ENCODE data around the gene CHFR.
"Not testable (repeated sequence)": the region's sequence is repeated elsewhere in the genome, so short reads cannot be mapped to it uniquely, and the experiment has no call there.

The CHFR gene, protein sequence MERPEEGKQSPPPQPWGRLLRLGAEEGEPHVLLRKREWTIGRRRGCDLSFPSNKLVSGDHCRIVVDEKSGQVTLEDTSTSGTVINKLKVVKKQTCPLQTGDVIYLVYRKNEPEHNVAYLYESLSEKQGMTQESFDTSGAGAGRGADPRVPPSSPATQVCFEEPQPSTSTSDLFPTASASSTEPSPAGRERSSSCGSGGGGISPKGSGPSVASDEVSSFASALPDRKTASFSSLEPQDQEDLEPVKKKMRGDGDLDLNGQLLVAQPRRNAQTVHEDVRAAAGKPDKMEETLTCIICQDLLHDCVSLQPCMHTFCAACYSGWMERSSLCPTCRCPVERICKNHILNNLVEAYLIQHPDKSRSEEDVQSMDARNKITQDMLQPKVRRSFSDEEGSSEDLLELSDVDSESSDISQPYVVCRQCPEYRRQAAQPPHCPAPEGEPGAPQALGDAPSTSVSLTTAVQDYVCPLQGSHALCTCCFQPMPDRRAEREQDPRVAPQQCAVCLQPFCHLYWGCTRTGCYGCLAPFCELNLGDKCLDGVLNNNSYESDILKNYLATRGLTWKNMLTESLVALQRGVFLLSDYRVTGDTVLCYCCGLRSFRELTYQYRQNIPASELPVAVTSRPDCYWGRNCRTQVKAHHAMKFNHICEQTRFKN

DNA sequence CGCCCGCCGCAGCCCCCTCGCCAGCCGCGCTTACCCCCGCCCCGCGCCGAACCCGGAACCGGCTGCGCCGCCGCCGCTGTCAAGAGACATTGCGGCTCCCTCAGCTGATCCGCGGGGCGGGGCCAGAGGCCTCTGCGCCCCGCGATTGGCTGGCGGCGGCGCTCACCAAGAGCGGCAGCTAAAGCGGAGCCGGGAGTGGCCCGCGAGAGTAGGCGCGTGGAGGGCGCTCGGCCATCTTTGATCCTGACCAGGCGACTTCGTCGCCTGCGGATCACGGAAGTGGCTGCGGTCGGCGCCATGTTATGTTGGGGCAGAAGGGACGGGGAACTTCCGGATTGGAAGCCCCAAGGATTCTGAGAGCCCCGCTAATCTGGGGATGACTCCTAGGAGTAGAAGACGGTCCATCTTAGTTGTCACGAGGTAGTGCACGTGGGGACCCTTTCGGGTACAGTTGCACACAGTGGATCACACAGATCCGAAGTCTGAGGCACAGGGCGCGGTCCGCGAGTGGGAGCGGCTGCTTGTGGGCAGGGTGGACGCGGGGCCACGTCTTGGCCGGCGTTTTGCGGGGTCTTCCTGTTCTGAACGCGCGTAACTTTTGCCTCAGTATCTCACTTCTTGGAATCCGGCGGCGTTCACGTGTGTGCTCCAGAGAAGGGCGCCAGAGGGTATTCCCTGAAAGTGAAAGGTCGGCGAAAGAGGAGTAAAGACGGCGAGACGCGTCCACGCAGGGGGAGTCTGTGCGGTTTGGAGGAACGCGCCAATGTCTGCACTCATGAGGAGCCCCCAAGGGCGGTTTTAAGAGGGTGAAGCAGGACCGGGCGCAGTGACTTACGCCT lies at the start of gene CHFR:
TSS of gene CHFR (minus strand) at position 93 of the 839 bp plus-strand sequence. CDS start 277 bp downstream, outside the sequence.
- Histone ChIP-seq H3F3A (ENCODE audit: low read depth) (no peaks in the 10 kb centered on the region), H3K36me3 (ENCODE audit: insufficient read depth, low read length) (no peaks in the 10 kb centered on the region), H3K4me1 (ENCODE audit: insufficient read depth, low read length, poor library complexity, severe bottlenecking) (no peaks in the 10 kb centered on the region), H3K9me2 (replicated peaks; ENCODE audit: low read depth, low read length) (no peaks in the 10 kb centered on the region), H3K9me3 (ENCODE audit: insufficient read depth, low read depth, low read length) (peaks cover 13% of the 10 kb centered on the region; the same call in 1 of the 2 replicates), H4K20me1 (ENCODE audit: insufficient read depth, low read length, poor library complexity, severe bottlenecking) (no peaks in the 10 kb centered on the region), H3K4me3 (ENCODE audit: low read length, poor library complexity, severe bottlenecking) (no peak within 1 kb of the TSS), H3K4me2 (ENCODE audit: low read depth, low read length, poor library complexity, severe bottlenecking) (no peak within 1 kb of the TSS), H3K9ac (ENCODE audit: low read depth, low read length, poor library complexity, severe bottlenecking) (no peak within 1 kb of the TSS), H3K79me2 (ENCODE audit: insufficient read depth, low read length) (no peaks in the 10 kb centered on the region), H3K27me3 (ENCODE audit: insufficient read depth, low read length, poor library complexity, severe bottlenecking) (no peaks in the 10 kb centered on the region), H2AFZ (ENCODE audit: low read length) (no peak within 1 kb of the TSS)
- TF ChIP-seq EZH2phosphoT487 (IDR thresholded peaks at IDR 0.05; ENCODE audit: borderline replicate concordance), result no peak
- TF ChIP-seq, protein P1, sequence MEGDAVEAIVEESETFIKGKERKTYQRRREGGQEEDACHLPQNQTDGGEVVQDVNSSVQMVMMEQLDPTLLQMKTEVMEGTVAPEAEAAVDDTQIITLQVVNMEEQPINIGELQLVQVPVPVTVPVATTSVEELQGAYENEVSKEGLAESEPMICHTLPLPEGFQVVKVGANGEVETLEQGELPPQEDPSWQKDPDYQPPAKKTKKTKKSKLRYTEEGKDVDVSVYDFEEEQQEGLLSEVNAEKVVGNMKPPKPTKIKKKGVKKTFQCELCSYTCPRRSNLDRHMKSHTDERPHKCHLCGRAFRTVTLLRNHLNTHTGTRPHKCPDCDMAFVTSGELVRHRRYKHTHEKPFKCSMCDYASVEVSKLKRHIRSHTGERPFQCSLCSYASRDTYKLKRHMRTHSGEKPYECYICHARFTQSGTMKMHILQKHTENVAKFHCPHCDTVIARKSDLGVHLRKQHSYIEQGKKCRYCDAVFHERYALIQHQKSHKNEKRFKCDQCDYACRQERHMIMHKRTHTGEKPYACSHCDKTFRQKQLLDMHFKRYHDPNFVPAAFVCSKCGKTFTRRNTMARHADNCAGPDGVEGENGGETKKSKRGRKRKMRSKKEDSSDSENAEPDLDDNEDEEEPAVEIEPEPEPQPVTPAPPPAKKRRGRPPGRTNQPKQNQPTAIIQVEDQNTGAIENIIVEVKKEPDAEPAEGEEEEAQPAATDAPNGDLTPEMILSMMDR (conservative IDR thresholded peaks at IDR 0.05; ENCODE audit: low read length), result no peak

DNA sequence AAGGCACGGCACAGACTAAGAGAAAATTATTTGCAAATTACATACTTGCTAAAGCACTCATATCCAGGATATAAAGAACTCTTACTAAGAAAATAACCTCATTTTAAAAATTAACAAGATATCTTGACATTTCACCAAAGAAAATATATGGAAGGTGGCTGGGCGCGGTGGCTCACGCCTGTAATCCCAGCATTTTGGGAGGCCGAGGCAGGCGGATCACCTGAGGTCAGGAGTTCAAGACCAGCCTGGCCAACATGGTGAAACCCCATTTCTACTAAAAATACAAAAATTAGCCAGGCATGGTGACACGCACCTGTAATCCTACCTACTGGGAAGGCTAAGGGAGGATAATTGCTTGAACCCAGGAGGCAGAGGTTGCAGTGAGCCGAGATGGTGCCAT lies 49.5 kb upstream of the CHFR start:
- not testable (repeated sequence) for H3K4me3 ChIP-seq (ENCODE audit: low read length, poor library complexity, severe bottlenecking); H2AFZ ChIP-seq (ENCODE audit: low read length); H3K27me3 ChIP-seq (ENCODE audit: insufficient read depth, low read length, poor library complexity, severe bottlenecking); H3K36me3 ChIP-seq (ENCODE audit: insufficient read depth, low read length); H3K9ac ChIP-seq (ENCODE audit: low read depth, low read length, poor library complexity, severe bottlenecking); H3K9me2 ChIP-seq (replicated peaks; ENCODE audit: low read depth, low read length); H3K4me1 ChIP-seq (ENCODE audit: insufficient read depth, low read length, poor library complexity, severe bottlenecking); H3K79me2 ChIP-seq (ENCODE audit: insufficient read depth, low read length); H4K20me1 ChIP-seq (ENCODE audit: insufficient read depth, low read length, poor library complexity, severe bottlenecking); H3K4me2 ChIP-seq (ENCODE audit: low read depth, low read length, poor library complexity, severe bottlenecking); H3F3A ChIP-seq (ENCODE audit: low read depth)
- H3K9me3 ChIP-seq (ENCODE audit: insufficient read depth, low read depth, low read length), result peaks cover 14% of the 10 kb centered on the region; the same call in 1 of the 2 replicates

DNA sequence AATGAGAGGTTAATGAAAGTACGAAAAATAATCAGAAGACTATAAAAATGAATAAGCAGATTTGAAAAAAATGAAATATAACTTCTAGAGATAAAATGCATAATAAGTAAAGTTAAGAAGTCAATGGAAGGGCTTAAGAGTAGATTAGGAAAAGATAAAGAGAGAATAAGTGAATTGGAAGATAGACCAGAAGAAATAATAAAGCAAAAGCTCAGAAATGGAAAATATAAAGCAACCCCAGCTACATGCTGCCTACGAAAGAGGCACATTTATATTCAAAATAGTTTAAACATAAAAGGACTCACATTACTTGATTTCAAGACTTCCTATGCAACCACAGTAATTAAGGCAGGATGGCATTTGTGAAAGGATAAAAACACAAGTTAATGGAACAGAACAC lies 48.8 kb upstream of the CHFR start:
- H3K9me3 ChIP-seq (ENCODE audit: insufficient read depth, low read depth, low read length), result peaks cover 16% of the 10 kb centered on the region; the same call in 1 of the 2 replicates
- no peaks in the 10 kb centered on the region for H3F3A ChIP-seq (ENCODE audit: low read depth)
- TF ChIP-seq, protein P1 (conservative IDR thresholded peaks at IDR 0.05; ENCODE audit: low read length), result no peak

More for the DNA sequence above, 48.8 kb upstream of the CHFR start:
- H2AFZ ChIP-seq (ENCODE audit: low read length), result no peak overlapping the region
- H3K79me2 ChIP-seq (ENCODE audit: insufficient read depth, low read length), result no peaks in the 10 kb centered on the region
- H3K9me2 ChIP-seq (replicated peaks; ENCODE audit: low read depth, low read length), result no peaks in the 10 kb centered on the region
- no peak overlapping the region for H3K4me2 ChIP-seq (ENCODE audit: low read depth, low read length, poor library complexity, severe bottlenecking)
- H3K9ac ChIP-seq (ENCODE audit: low read depth, low read length, poor library complexity, severe bottlenecking), result no peak overlapping the region
- H3K27me3 ChIP-seq (ENCODE audit: insufficient read depth, low read length, poor library complexity, severe bottlenecking), result no peaks in the 10 kb centered on the region
- no peak overlapping the region for H3K4me3 ChIP-seq (ENCODE audit: low read length, poor library complexity, severe bottlenecking)
- H4K20me1 ChIP-seq (ENCODE audit: insufficient read depth, low read length, poor library complexity, severe bottlenecking), result no peaks in the 10 kb centered on the region
- H3K4me1 ChIP-seq (ENCODE audit: insufficient read depth, low read length, poor library complexity, severe bottlenecking), result no peaks in the 10 kb centered on the region
- H3K36me3 ChIP-seq (ENCODE audit: insufficient read depth, low read length), result no peaks in the 10 kb centered on the region

All from Loucy (cell line).